MM.1S (cell line): Measurements from ENCODE around the gene SLC25A31.

Experiments used
- DNase-seq: peaks from one replicate; pipeline ENCODE4 v3.0.0-alpha.2; 2015
- H2AFZ ChIP-seq: fragments of 300-600 bp; sonication (generic); 2 replicates; pipeline ENCODE4 v1.6.0; 2016; ENCODE audit warnings: antibody characterized with exemption, low read length
- H3F3A ChIP-seq: fragments of 300-600 bp; sonication (generic); 2 replicates; pipeline ENCODE4 v1.6.1; 2016; ENCODE audit warnings: mild to moderate bottlenecking, antibody characterized with exemption, low read length, moderate library complexity, mixed read lengths; ENCODE audit not compliant: insufficient read depth
- H3K27ac ChIP-seq: fragments of 300-600 bp; sonication (generic); 2 replicates; pipeline ENCODE4 v1.5.1; 2016; ENCODE audit warnings: mild to moderate bottlenecking, low read length
- H3K27me3 ChIP-seq: fragments of 300-600 bp; sonication (generic); replicated peaks from 2 replicates; pipeline ENCODE4 v1.6.0; 2016; ENCODE audit warnings: low read length; ENCODE audit not compliant: insufficient read depth
- H3K36me3 ChIP-seq: fragments of 300-600 bp; sonication (generic); replicated peaks from 2 replicates; pipeline ENCODE4 v1.6.1; 2016; ENCODE audit warnings: mild to moderate bottlenecking, low read length, mixed read lengths; ENCODE audit not compliant: insufficient read depth
- H3K4me1 ChIP-seq: fragments of 300-600 bp; sonication (generic); 2 replicates; pipeline ENCODE4 v1.6.1; 2016; ENCODE audit warnings: low read length, mixed read lengths
- H3K4me2 ChIP-seq: fragments of 300-600 bp; sonication (generic); 2 replicates; pipeline ENCODE4 v1.6.0; 2016; ENCODE audit warnings: low read depth, low read length
- H3K4me3 ChIP-seq: fragments of 300-600 bp; sonication (generic); 2 replicates; pipeline ENCODE4 v1.5.1; 2016; ENCODE audit warnings: low read length, mixed read lengths
- H3K79me2 ChIP-seq: fragments of 300-600 bp; sonication (generic); 2 replicates; pipeline ENCODE4 v1.6.1; 2016; ENCODE audit warnings: mixed run types, low read length, mixed read lengths
- H3K9ac ChIP-seq: fragments of 300-600 bp; sonication (generic); 2 replicates; pipeline ENCODE4 v1.6.1; 2016; ENCODE audit warnings: low read length, mixed read lengths
- H3K9me2 ChIP-seq: fragments of 300-600 bp; sonication (generic); replicated peaks from 2 replicates; pipeline ENCODE4 v1.6.1; 2016; ENCODE audit warnings: mild to moderate bottlenecking, low read length, mixed read lengths; ENCODE audit not compliant: insufficient read depth
- H3K9me3 ChIP-seq: fragments of 300-600 bp; sonication (generic); replicated peaks from 2 replicates; pipeline ENCODE4 v1.6.1; 2016; ENCODE audit warnings: mild to moderate bottlenecking, low read length, mixed read lengths; ENCODE audit not compliant: insufficient read depth
- H4K20me1 ChIP-seq: fragments of 300-600 bp; sonication (generic); 2 replicates; pipeline ENCODE4 v1.6.1; 2016; ENCODE audit warnings: mild to moderate bottlenecking, low read length, moderate library complexity, mixed read lengths; ENCODE audit not compliant: insufficient read depth
- CTCF ChIP-seq: fragments of 300-600 bp; sonication (generic); IDR thresholded peaks from 2 replicates; pipeline ENCODE4 v1.5.1; 2016; ENCODE audit warnings: antibody characterized with exemption, low read length, mixed read lengths
- EZH2 ChIP-seq: fragments of 300-600 bp; sonication (generic); optimal IDR thresholded peaks from 2 replicates; pipeline ENCODE3; 2017; ENCODE audit warnings: low read depth, mild to moderate bottlenecking, antibody characterized with exemption, low read length, mixed read lengths
- EZH2phosphoT487 ChIP-seq: fragments of 300-600 bp; sonication (generic); IDR thresholded peaks from 2 replicates; pipeline ENCODE4 v1.6.1; 2018; ENCODE audit warnings: antibody characterized with exemption, low read length

The SLC25A31 gene

GRCh38 chr4:127781300-127782024 lies 51.3 kb downstream of the SLC25A31 start:
- Histone ChIP-seq H3K9ac (peak overlapping the region; percentile 78), H3F3A (peaks cover 27% of the 10 kb centered on the region), H2AFZ (peak overlapping the region; percentile 75), H3K4me3 (peak overlapping the region; percentile 80), H3K9me3 (no peaks in the 10 kb centered on the region), H3K4me1 (peaks cover 39% of the 10 kb centered on the region), H3K36me3 (0 out of 2 replicates have a peak, but pooled peaks cover 6% of the 10 kb centered on the region), H3K27ac (peak overlapping the region; percentile 49; the same call in 1 of the 2 replicates), H3K9me2 (no peaks in the 10 kb centered on the region), H3K27me3 (no peaks in the 10 kb centered on the region), H3K4me2 (peak overlapping the region; percentile 81), H4K20me1 (no peaks in the 10 kb centered on the region), H3K79me2 (peaks cover 43% of the 10 kb centered on the region)
- TF ChIP-seq EZH2phosphoT487 (no peak), CTCF (no peak), EZH2 (no peak)
- no peak for DNase-seq

GRCh38 chr4:127782025-127782274 lies 51.8 kb downstream of the SLC25A31 start:
- peak overlapping the region; percentile 78 for H3K9ac ChIP-seq
- no peaks in the 10 kb centered on the region for H4K20me1 ChIP-seq
- peaks cover 23% of the 10 kb centered on the region for H3F3A ChIP-seq
- DNase-seq = peak; percentile 93
- H3K4me1 ChIP-seq = peaks cover 34% of the 10 kb centered on the region
- no peaks in the 10 kb centered on the region for H3K27me3 ChIP-seq
- H3K36me3 ChIP-seq = 0 out of 2 replicates have a peak, but pooled peaks cover 6% of the 10 kb centered on the region
- no peaks in the 10 kb centered on the region for H3K9me3 ChIP-seq
- peaks cover 48% of the 10 kb centered on the region for H3K79me2 ChIP-seq
- TF ChIP-seq EZH2phosphoT487 = no peak
- no peak for TF ChIP-seq CTCF
- no peak for TF ChIP-seq EZH2
- peak overlapping the region; percentile 75 for H2AFZ ChIP-seq
- H3K4me3 ChIP-seq = peak overlapping the region; percentile 80
- no peaks in the 10 kb centered on the region for H3K9me2 ChIP-seq
- peak overlapping the region; percentile 49; the same call in 1 of the 2 replicates for H3K27ac ChIP-seq
- H3K4me2 ChIP-seq = peak overlapping the region; percentile 81

- Histone ChIP-seq H3K9ac (peak within 1 kb of the TSS; percentile 78), H3K4me1 (peaks cover 30% of the 10 kb centered on the region), H3K9me3 (no peaks in the 10 kb centered on the region), H4K20me1 (no peaks in the 10 kb centered on the region), H3K79me2 (peaks cover 53% of the 10 kb centered on the region), H3K27ac (peak within 1 kb of the TSS; percentile 49; the same call in 1 of the 2 replicates), H3F3A (peaks cover 18% of the 10 kb centered on the region), H3K4me2 (peak within 1 kb of the TSS; percentile 81), H3K36me3 (0 out of 2 replicates have a peak, but pooled peaks cover 6% of the 10 kb centered on the region), H3K27me3 (no peaks in the 10 kb centered on the region), H3K4me3 (peak within 1 kb of the TSS; percentile 80), H2AFZ (peak within 1 kb of the TSS; percentile 75), H3K9me2 (no peaks in the 10 kb centered on the region)
- DNase-seq = peak; percentile 68
- TF ChIP-seq EZH2phosphoT487 (no peak), EZH2 (no peak), CTCF (no peak)
Measured at GRCh38 chr4:127782275-127783025, 52.2 kb downstream of the SLC25A31 start, which contains the start of gene HSPA4L. Gene HSPA4L (plus strand): TSS chr4:127782322. CDS start chr4:127782551, 229 bp downstream.
